AG04450 (cell line): Measurements from ENCODE around the gene CEP164. TPM values are rescaled to one million over a fixed set of nuclear protein-coding genes. Genes with fewer than 3 reads are reported as not detected.
A peak's percentile ranks its signal among the peaks of the same experiment; 100 is the strongest.

Experiments
- CTCF ChIA-PET: fragments of 300-600, 350-600 bp; formaldehyde crosslinking; extraction: SDS; loops from one replicate; lab custom pipeline; 2022; ENCODE audit warnings: antibody characterized with exemption, inconsistent platforms; lab: Charles Lee
- POLR2A ChIA-PET: fragments of 350-600 bp; formaldehyde crosslinking; extraction: SDS; loops from one replicate; lab custom pipeline; 2021; ENCODE audit warnings: antibody characterized with exemption, inconsistent platforms; lab: Yijun Ruan, JAX
- DNase-seq: peaks from one replicate; pipeline ENCODE4 v3.0.0-alpha.2; 2011; ENCODE audit warnings: low read depth, low spot score
- H3K27ac ChIP-seq: one replicate; pipeline ENCODE4 v1.5.1; 2012; ENCODE audit warnings: low read depth, low read length, control low read depth
- H3K27me3 ChIP-seq: one replicate; pipeline ENCODE4 v1.6.0; 2012; ENCODE audit warnings: low read length; ENCODE audit not compliant: control insufficient read depth, insufficient read depth
- H3K4me3 ChIP-seq: 2 replicates; pipeline ENCODE4 v1.5.1; 2011; ENCODE audit warnings: mild to moderate bottlenecking, low read depth, low read length, control low read depth
- H3K9me3 ChIP-seq: 2 replicates; pipeline ENCODE4 v1.5.1; 2012; ENCODE audit warnings: low read length; ENCODE audit not compliant: control insufficient read depth, insufficient read depth
- CTCF ChIP-seq: IDR thresholded peaks from 2 replicates; pipeline ENCODE4 v1.5.1; 2011; ENCODE audit warnings: low read depth, low read length, control low read depth, inconsistent platforms
- polyA plus RNA-seq: library from polyadenylated mRNA; depleted of rRNA; stranded (reverse); fragments of >200 nt; gene quantifications from 2 replicates; pipeline ENCODE4 v1.2.3, GENCODE V29; 2011

The CEP164 gene
- polyA plus RNA-seq, 1 experiment = 22.5 TPM

GRCh38 chr11:117298195-117298594 lies 29.5 kb upstream of the CEP164 start:
- TF ChIP-seq CTCF = no peak
- Histone ChIP-seq H3K9me3 (no peaks in the 10 kb centered on the region), H3K27ac (no peak overlapping the region), H3K27me3 (no peaks in the 10 kb centered on the region), H3K4me3 (no peak overlapping the region)
- ChIA-PET CTCF (no interaction called here), POLR2A (no interaction called here)
- DNase-seq = no peak

- no peak for TF ChIP-seq CTCF
- ChIA-PET CTCF (interaction anchor here (1.0 kb wide), 1 partner anchor 60 kb away, joined by 3 read pairs; no protein-coding TSS in a partner anchor), POLR2A (interaction anchor here (0.7 kb wide), 1 partner anchor 11 kb away, joined by 4 read pairs; no protein-coding TSS in a partner anchor)
- Histone ChIP-seq H3K27ac (no peak overlapping the region), H3K4me3 (no peak overlapping the region), H3K27me3 (no peaks in the 10 kb centered on the region), H3K9me3 (no peaks in the 10 kb centered on the region)
- no peak for DNase-seq
Observed at GRCh38 chr11:117299351-117300282, 28.0 kb upstream of the CEP164 start.

- TF ChIP-seq CTCF = no peak
- Histone ChIP-seq H3K27ac (peak overlapping the region; percentile 31), H3K27me3 (no peaks in the 10 kb centered on the region), H3K4me3 (no peak overlapping the region), H3K9me3 (no peaks in the 10 kb centered on the region)
- POLR2A ChIA-PET = no interaction called here
- CTCF ChIA-PET = interaction anchor here (1.0 kb wide), 1 partner anchor 60 kb away, joined by 3 read pairs; no protein-coding TSS in a partner anchor
- peak; percentile 10 for DNase-seq
Observed at GRCh38 chr11:117300283-117300663, 27.4 kb upstream of the CEP164 start.

- DNase-seq = no peak
- Histone ChIP-seq H3K4me3 (no peak overlapping the region), H3K27me3 (no peaks in the 10 kb centered on the region), H3K27ac (no peak overlapping the region), H3K9me3 (no peaks in the 10 kb centered on the region)
- ChIA-PET CTCF (no interaction called here), POLR2A (no interaction called here)
- TF ChIP-seq CTCF = no peak
Observed at GRCh38 chr11:117300773-117301172, 26.9 kb upstream of the CEP164 start.

GRCh38 chr11:117302228-117302627 lies 25.4 kb upstream of the CEP164 start:
- Histone ChIP-seq H3K27ac (no peak overlapping the region), H3K27me3 (no peaks in the 10 kb centered on the region), H3K9me3 (no peaks in the 10 kb centered on the region), H3K4me3 (no peak overlapping the region)
- ChIA-PET CTCF (no interaction called here), POLR2A (no interaction called here)
- no peak for DNase-seq
- no peak for TF ChIP-seq CTCF
